Prostate gland (tissue), 2 donors: Measurements from ENCODE around the gene TRAK1. TPM values are rescaled to one million over a fixed set of nuclear protein-coding genes. Genes with fewer than 3 reads are reported as not detected.

Source experiments
- DNase-seq: peaks from one replicate; pipeline ENCODE4 v3.0.0-alpha.2; 2019; ENCODE audit warnings: low spot score
- H3K27ac ChIP-seq, 2 donors: fragments of 200-600 bp; sonication (generic); 2 replicates each; pipeline ENCODE4 v1.5.1; 2017 to 2019
- H3K27me3 ChIP-seq: fragments of 200-600 bp; sonication (generic); replicated peaks from 2 replicates; pipeline ENCODE4 v1.5.1; 2019; ENCODE audit not compliant: insufficient read depth
- H3K36me3 ChIP-seq, 2 donors: fragments of 200-600 bp; sonication (generic); 1 replicate in 1 of 2; 2 replicates in 1 of 2; pipeline versions ENCODE4 v1.5.1 to v1.8.1; 2017 to 2019
- H3K4me1 ChIP-seq: fragments of 200-600 bp; sonication (generic); replicated peaks from 2 replicates; pipeline ENCODE4 v1.5.1; 2019
- H3K4me3 ChIP-seq, 2 donors: fragments of 200-600 bp; sonication (generic); 2 replicates each; pipeline ENCODE4 v1.5.1; 2017 to 2019
- H3K9me3 ChIP-seq: fragments of 200-600 bp; sonication (generic); 2 replicates; pipeline ENCODE4 v1.5.1; 2017
- POLR2A ChIP-seq: fragments of 450-650 bp; IDR thresholded peaks from one replicate; pipeline ENCODE4 v1.6.1; 2016; ENCODE audit warnings: antibody characterized with exemption, mild to moderate bottlenecking
- POLR2AphosphoS5 ChIP-seq: sonication (generic); formaldehyde crosslinking; IDR thresholded peaks from one replicate; pipeline ENCODE4 v1.6.1; 2017; ENCODE audit warnings: antibody characterized with exemption
- WGBS: methylation state at CpG from one replicate; pipeline ENCODE4 v1.1.5; 2018; 5-methylcytosine and 5-hydroxymethylcytosine counted together
- intact Hi-C: fragments of 100-400 bp; cut with DNase I; formaldehyde crosslinking; loops from one replicate; pipeline ENCODE4 v1.14.2; 2022
- total RNA-seq, 2 donors: library from RNA; depleted of rRNA; stranded (reverse); fragments of >200 nt; gene quantifications; one replicate each; pipeline ENCODE4 v1.1.0, GENCODE V29; 2016
- TF ChIP-seq, protein P1 (sequence below), 4 experiments: fragments of 200-600 bp in 2 of 4; fragments of 450-650 bp in 2 of 4; sonication (generic) in 2 of 4; IDR thresholded peaks; 1 replicate in 3 of 4; 2 replicates in 1 of 4; pipeline ENCODE4 v1.5.1; 2016 to 2019; ENCODE audit warnings: antibody characterized with exemption in 4 of 4, mild to moderate bottlenecking in 2 of 4, moderate library complexity in 2 of 4

The TRAK1 gene
- total RNA-seq, 2 donors from 2014 or later, result 35.6 to 80.3 TPM

DNA sequence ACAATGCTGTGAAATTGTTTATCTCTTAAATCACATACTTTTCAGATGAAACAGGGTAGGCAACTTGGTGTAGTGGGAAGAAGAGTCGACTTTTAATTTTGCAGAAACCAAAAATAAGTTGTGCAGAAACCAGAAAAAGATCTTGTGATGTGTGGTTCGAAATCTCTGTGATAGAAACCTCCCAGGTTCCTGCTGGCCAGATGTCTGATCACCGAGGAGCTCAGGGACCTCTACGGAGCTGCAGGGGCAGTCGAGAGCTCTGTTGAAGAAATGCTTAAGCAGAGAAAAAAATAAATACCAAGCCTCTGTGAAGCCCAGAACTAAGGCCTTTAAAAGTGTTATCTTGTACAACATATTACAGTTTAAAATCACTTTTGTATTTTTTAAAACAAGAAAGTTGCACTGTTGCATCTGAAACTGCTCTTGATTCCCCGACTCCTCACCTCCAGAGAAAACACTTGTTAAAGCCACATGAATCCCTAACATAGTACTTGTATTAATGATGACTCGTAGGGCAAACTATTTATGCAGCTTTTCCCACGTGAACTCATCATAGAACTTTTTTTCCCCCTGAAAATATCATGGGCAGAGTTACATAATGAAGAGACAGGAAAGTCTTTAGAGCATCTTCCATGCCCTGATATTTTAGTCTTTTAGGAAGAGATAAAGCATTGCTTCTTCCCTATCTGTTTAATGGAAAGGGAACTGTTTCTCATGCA is 123.6 kb downstream of the TRAK1 start:
- Histone ChIP-seq H3K9me3 (no peaks in the 10 kb centered on the region), H3K4me3 (no peak overlapping the region), H3K36me3 (no peaks in the 10 kb centered on the region), H3K4me1 (no peaks in the 10 kb centered on the region), H3K27ac (no peak overlapping the region), H3K27me3 (no peaks in the 10 kb centered on the region)
- no peak for DNase-seq
- no peak for TF ChIP-seq POLR2A
- 56% methylated on average over 8 of the region's 8 CpGs for WGBS
- intact Hi-C loops, result no loop called here

DNA sequence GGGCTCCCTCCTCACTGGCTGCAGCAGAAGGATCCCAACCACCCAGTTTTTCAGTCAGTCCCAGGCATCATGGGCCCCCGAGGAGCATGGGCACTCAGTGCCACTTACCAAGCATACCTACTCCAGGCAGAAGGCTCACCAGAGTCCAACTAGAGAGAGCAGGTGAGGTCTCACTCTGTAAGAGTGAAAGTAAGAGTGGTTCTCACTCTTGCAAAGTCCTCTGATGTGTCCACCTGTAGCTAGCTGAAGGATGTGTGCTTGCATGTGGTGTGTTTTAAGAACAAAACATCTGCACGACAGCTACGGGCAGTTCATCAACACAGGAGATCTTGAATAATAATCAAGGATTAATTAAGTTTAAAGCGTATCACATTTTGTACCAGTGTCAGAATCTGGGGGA is 125.1 kb downstream of the TRAK1 start:
- Histone ChIP-seq H3K4me1 (no peaks in the 10 kb centered on the region), H3K9me3 (no peaks in the 10 kb centered on the region), H3K4me3 (no peak overlapping the region), H3K27me3 (no peaks in the 10 kb centered on the region), H3K27ac (no peak overlapping the region), H3K36me3 (no peaks in the 10 kb centered on the region)
- DNase-seq, result no peak
- TF ChIP-seq, protein P1, sequence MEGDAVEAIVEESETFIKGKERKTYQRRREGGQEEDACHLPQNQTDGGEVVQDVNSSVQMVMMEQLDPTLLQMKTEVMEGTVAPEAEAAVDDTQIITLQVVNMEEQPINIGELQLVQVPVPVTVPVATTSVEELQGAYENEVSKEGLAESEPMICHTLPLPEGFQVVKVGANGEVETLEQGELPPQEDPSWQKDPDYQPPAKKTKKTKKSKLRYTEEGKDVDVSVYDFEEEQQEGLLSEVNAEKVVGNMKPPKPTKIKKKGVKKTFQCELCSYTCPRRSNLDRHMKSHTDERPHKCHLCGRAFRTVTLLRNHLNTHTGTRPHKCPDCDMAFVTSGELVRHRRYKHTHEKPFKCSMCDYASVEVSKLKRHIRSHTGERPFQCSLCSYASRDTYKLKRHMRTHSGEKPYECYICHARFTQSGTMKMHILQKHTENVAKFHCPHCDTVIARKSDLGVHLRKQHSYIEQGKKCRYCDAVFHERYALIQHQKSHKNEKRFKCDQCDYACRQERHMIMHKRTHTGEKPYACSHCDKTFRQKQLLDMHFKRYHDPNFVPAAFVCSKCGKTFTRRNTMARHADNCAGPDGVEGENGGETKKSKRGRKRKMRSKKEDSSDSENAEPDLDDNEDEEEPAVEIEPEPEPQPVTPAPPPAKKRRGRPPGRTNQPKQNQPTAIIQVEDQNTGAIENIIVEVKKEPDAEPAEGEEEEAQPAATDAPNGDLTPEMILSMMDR (IDR thresholded peaks at IDR 0.05), result no peak
- no peak for TF ChIP-seq POLR2AphosphoS5
- TF ChIP-seq POLR2A, result no peak
- intact Hi-C loops, result no loop called here
- WGBS, result 89% methylated on average over 4 of the region's 4 CpGs

DNA sequence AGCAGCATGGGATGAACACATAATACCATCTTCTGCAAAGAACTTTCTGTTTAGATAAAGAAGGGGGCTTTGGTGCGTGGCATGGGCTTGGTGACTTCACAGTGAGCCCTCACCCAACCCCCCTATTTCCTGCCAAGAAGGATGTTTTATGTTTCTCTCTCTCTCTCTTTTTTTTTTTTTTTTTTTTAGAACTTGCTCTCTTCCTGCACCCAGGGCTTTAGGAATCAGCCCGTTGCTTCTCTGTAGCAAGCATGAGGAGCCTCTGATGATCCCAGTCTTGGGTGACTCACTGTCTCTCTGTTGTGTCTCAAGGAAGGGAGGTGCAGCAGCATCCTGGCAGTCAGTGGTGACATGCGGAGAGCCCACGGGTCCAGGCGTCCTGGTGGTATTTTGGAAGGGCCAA is 125.8 kb downstream of the TRAK1 start:
- TF ChIP-seq POLR2A (no peak), POLR2AphosphoS5 (no peak)
- TF ChIP-seq, protein P1 (IDR thresholded peaks at IDR 0.05), result no peak
- no peak for DNase-seq
- Histone ChIP-seq H3K27me3 (no peaks in the 10 kb centered on the region), H3K9me3 (no peaks in the 10 kb centered on the region), H3K27ac (no peak overlapping the region), H3K4me3 (no peak overlapping the region), H3K4me1 (no peaks in the 10 kb centered on the region), H3K36me3 (no peaks in the 10 kb centered on the region)
- WGBS, result 78% methylated on average over 5 of the region's 5 CpGs
- intact Hi-C loops, result no loop called here

DNA sequence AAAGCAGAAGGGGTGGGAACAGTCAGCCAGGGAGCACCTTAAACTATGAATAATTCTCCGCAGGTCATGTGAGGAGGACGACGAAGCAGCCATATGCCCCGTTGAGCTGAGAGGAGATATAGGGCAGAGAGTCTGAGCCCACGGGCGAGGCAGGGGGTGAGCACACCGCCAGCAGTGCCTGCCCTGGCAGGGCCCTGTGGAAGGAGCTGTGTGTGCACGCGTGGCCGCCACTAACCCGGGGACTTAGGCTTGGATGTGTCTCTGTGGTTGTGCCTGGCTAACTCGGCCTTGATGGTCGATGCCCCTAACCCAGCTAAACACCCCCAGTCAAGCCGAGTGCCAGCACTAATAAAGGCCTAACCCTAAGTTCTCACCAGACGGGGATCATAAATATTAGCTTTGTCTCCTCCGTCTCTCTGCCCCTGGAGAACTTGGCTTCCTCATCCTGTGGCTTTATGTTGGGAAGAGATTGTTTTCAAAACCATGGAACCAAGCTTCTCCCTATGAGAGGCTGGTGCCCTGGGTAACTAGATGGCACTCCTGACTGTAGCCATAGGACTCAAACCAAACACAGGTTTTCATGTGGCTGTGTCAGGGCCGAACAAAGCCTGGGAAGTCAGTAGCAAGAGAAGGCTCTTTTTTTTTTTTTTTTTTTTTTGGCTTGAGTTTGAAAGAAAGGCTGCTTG is 129.4 kb downstream of the TRAK1 start:
- Histone ChIP-seq H3K36me3 (no peaks in the 10 kb centered on the region), H3K27ac (no peak overlapping the region), H3K4me1 (peaks cover 9% of the 10 kb centered on the region), H3K4me3 (no peak overlapping the region), H3K9me3 (no peaks in the 10 kb centered on the region), H3K27me3 (no peaks in the 10 kb centered on the region)
- intact Hi-C loops, result loop anchor here (10.0 kb wide), 1 partner anchor 324 kb away; no protein-coding TSS in a partner anchor
- TF ChIP-seq POLR2A (no peak), POLR2AphosphoS5 (no peak)
- TF ChIP-seq, protein P1 (IDR thresholded peaks at IDR 0.05), result no peak
- WGBS, result 90% methylated on average over 17 of the region's 17 CpGs
- DNase-seq, result no peak

DNA sequence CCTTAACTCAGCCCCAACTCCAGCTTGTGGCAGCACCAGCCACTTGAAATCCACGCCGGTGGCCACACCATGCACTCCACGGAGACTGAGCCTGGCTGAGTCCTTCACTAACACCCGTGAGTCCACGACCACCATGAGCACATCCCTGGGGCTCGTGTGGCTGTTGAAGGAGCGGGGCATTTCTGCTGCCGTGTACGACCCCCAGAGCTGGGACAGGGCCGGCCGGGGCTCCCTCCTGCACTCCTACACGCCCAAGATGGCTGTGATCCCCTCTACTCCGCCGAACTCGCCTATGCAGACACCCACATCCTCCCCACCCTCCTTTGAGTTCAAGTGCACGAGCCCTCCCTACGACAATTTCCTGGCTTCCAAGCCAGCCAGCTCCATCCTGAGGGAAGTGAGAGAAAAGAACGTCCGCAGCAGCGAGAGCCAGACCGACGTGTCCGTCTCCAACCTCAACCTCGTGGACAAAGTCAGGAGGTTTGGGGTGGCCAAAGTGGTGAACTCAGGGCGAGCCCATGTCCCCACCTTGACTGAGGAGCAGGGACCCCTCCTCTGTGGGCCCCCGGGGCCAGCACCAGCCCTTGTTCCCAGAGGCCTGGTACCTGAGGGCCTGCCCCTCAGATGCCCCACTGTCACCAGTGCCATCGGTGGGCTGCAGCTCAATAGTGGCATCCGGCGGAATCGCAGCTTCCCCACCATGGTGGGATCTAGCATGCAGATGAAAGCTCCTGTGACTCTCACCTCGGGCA is 132.0 kb downstream of the TRAK1 start:
- DNase-seq, result no peak
- intact Hi-C loops, result loop anchor here (10.0 kb wide), 1 partner anchor 322 kb away; no protein-coding TSS in a partner anchor
- TF ChIP-seq POLR2AphosphoS5 (no peak), POLR2A (no peak)
- TF ChIP-seq, protein P1 (IDR thresholded peaks at IDR 0.05), result no peak
- no peaks in the 10 kb centered on the region for H3K36me3 ChIP-seq
- H3K27me3 ChIP-seq, result no peaks in the 10 kb centered on the region
- WGBS, result 95% methylated on average over 30 of the region's 31 CpGs
- H3K9me3 ChIP-seq, result no peaks in the 10 kb centered on the region
- no peak overlapping the region for H3K4me3 ChIP-seq
- H3K4me1 ChIP-seq, result peaks cover 9% of the 10 kb centered on the region
- peak overlapping the region in 1 of 2 donors; percentile 90 for H3K27ac ChIP-seq
